ENCODE measurements around the gene TMC8. TPM values are rescaled to one million over a fixed set of nuclear protein-coding genes. Genes with fewer than 3 reads are reported as not detected.

The TMC8 gene
- total RNA-seq, 4 donors from 2014 or later = 1.3 to 5.3 (median 2.3) TPM

DNA sequence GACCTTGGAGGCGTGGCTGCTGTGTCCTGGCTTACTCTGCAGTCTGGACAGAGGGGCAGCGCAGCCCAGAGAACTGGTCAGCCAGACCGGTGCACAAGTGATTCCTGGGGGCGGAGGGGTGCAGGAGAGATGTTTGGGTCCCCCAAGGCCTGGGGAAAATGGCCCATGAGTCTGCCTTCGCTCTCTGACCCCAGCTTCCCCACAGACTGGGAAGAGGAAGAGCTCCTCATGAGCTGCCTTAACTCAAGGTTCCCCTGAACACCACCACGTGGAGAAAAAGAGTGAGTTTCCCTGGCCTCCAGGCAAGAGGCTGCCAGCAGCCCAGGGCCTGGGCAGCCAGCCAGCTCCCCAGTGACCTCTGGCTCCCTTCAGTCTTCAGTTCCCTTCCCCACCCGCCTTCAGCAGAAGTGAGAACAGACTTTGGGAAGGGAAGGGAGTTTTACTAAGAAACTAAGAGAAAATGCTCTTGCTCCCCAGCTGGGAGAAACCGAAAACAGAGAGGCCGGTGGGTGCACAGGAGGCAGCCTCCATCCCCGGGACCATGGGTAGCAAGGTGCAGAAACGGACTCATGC, 13.7 kb downstream of the TMC8 start:
- peaks cover 34 to 61% (median 53%) of the 10 kb centered on the region in 4 donors for H3K4me1 ChIP-seq
- TF ChIP-seq EP300 (IDR thresholded peaks at IDR 0.05) (no peak), POLR2A (IDR thresholded peaks at IDR 0.05; ENCODE audit: low read depth) (no peak), POLR2AphosphoS5 (IDR thresholded peaks at IDR 0.05) (peak; percentile 42 to 66), CTCF (IDR thresholded peaks at IDR 0.05) (peak in 1 of 3 experiments; percentile 17)
- no peaks in the 10 kb centered on the region for H3K36me3 ChIP-seq
- intact Hi-C loops (cut with DNase I) = no loop called here
- peak overlapping the region in 1 of 4 donors; percentile 2 for H3K4me3 ChIP-seq
- WGBS = 47% methylated on average over 10 of the region's 11 CpGs
- DNase-seq (ENCODE audit: extremely low spot score) = no peak
- no peaks in the 10 kb centered on the region for H3K9me3 ChIP-seq
- no peaks in the 10 kb centered on the region for H3K27me3 ChIP-seq
- peak overlapping the region; percentile 42 to 70 (median 57) for H3K27ac ChIP-seq (replicated peaks in 1 of 4)

GRCh38 chr17:78144736-78145641, 14.4 kb downstream of the TMC8 start:
- intact Hi-C loops (cut with DNase I) = no loop called here
- no peaks in the 10 kb centered on the region for H3K27me3 ChIP-seq
- H3K27ac ChIP-seq (replicated peaks in 1 of 4) = peak overlapping the region; percentile 42 to 70 (median 57)
- peaks cover 34 to 61% (median 52%) of the 10 kb centered on the region in 4 donors for H3K4me1 ChIP-seq
- no peak for DNase-seq (ENCODE audit: extremely low spot score)
- no peaks in the 10 kb centered on the region for H3K36me3 ChIP-seq
- H3K4me3 ChIP-seq = peak overlapping the region in 1 of 4 donors; percentile 2
- WGBS = 62% methylated on average over 11 of the region's 18 CpGs
- no peaks in the 10 kb centered on the region for H3K9me3 ChIP-seq
- no peak for TF ChIP-seq POLR2A (IDR thresholded peaks at IDR 0.05; ENCODE audit: low read depth)
- no peak for TF ChIP-seq POLR2AphosphoS5 (IDR thresholded peaks at IDR 0.05)
- TF ChIP-seq EP300 (IDR thresholded peaks at IDR 0.05) = no peak
- TF ChIP-seq CTCF (IDR thresholded peaks at IDR 0.05) = no peak

GRCh38 chr17:78146471-78146869, 15.9 kb downstream of the TMC8 start:
- Histone ChIP-seq H3K4me3 (no peak overlapping the region), H3K27ac (replicated peaks in 1 of 4) (no peak overlapping the region), H3K27me3 (no peaks in the 10 kb centered on the region), H3K4me1 (peaks cover 27 to 50% (median 40%) of the 10 kb centered on the region in 4 donors), H3K9me3 (no peaks in the 10 kb centered on the region), H3K36me3 (no peaks in the 10 kb centered on the region)
- DNase-seq (ENCODE audit: extremely low spot score) = no peak
- no peak for TF ChIP-seq EP300 (IDR thresholded peaks at IDR 0.05)
- TF ChIP-seq POLR2AphosphoS5 (IDR thresholded peaks at IDR 0.05) = no peak
- no peak for TF ChIP-seq CTCF (IDR thresholded peaks at IDR 0.05)
- no peak for TF ChIP-seq POLR2A (IDR thresholded peaks at IDR 0.05; ENCODE audit: low read depth)
- intact Hi-C loops (cut with DNase I) = no loop called here
- 94% methylated on average over 7 of the region's 7 CpGs for WGBS

DNA sequence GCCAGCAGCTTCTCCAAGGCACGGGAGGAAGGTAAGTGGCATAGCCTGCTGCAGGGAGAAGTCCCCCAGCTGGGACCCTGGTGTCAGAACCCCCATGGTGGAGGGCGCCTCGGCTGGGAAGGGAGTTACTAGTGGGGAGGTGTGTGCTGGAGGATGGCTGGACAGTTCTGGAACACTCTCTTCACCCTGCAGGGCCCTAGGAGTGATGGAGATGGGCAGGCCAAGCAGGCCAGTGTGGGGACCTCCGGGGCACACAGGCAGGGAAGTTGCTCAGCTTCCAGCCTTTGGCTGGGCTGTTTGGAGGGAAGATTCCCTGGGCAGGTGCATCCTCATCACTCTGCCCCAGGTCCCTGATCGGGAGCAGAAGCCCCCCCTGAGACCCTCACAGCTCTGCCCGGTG, 16.3 kb downstream of the TMC8 start:
- WGBS = 91% methylated on average over 5 of the region's 6 CpGs
- intact Hi-C loops (cut with DNase I) = no loop called here
- H3K27ac ChIP-seq (replicated peaks in 1 of 4) = no peak overlapping the region

More for the DNA sequence above, 16.3 kb downstream of the TMC8 start:
- H3K4me3 ChIP-seq = no peak overlapping the region
- no peaks in the 10 kb centered on the region for H3K36me3 ChIP-seq
- H3K4me1 ChIP-seq = peaks cover 29 to 48% (median 36%) of the 10 kb centered on the region in 4 donors
- no peaks in the 10 kb centered on the region for H3K9me3 ChIP-seq
- DNase-seq (ENCODE audit: extremely low spot score) = no peak
- TF ChIP-seq POLR2AphosphoS5 (IDR thresholded peaks at IDR 0.05) = no peak
- no peak for TF ChIP-seq CTCF (IDR thresholded peaks at IDR 0.05)
- no peak for TF ChIP-seq POLR2A (IDR thresholded peaks at IDR 0.05; ENCODE audit: low read depth)
- TF ChIP-seq EP300 (IDR thresholded peaks at IDR 0.05) = no peak
- no peaks in the 10 kb centered on the region for H3K27me3 ChIP-seq

Data from esophagus muscularis mucosa (tissue), 4 donors.